ENCODE data around the gene TSC2.

Gene TSC2

DNA sequence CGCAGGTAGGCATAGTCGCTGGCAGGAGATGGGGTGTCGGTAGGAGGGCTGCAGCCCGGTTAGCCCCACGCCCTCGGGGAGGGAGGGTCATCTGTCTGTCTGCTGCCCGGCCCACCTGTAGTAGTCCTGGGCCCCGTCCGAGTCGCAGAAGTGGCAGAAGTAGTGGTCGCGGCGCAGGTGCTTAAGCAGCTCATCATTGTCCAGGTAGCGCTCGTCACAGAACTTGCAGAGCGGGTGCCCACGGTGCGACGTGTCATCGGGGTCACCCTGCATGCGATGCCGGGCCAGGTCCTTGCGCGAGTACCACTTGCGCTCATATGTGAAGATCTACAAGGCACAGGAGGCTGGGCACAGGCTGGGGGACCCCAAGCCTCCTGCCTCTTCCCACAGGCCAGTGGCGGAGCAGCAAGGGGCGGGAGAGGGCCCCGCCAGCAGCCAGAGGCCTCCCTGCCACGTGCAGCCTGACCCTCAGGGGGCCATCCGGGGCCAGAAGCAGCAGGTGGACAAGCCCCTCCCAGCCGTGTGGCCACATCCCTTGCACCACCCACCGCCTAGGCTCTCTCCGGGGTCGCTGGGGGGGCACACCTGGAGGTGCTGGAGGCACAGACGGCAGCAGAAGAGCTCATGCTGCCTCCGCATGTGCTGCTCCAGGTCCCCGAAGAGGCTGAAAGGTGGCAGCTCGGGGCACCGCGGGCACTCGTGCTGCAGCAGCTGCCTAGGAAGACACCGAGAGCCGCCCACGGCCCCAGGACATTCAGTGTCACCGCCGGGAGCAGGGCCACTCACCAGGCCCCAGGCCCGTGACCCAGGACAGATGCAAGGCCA lies 45.2 kb upstream of the TSC2 start:
- Histone ChIP-seq H4K8ac (ENCODE audit: low read depth, low read length) (peak overlapping the region; percentile 92), H3K4me3 (ENCODE audit: low read length in 2 of 2) (peak overlapping the region in 1 of 2 donors; percentile 59), H2AK5ac (ENCODE audit: low read depth, low read length) (peak overlapping the region; percentile 35), H2BK120ac (ENCODE audit: low read depth, low read length) (no peak overlapping the region), H3K4me1 (ENCODE audit: control insufficient read depth in 2 of 2, insufficient read depth in 1 of 2, low read depth in 1 of 2, low read length in 2 of 2) (peaks cover 12 to 16% of the 10 kb centered on the region in 2 donors), H3K36me3 (replicated peaks in 1 of 2; ENCODE audit: control insufficient read depth in 2 of 2, insufficient read depth in 2 of 2, low read length in 2 of 2) (peaks cover 39 to 69% of the 10 kb centered on the region in 2 donors), H3K4me2 (ENCODE audit: insufficient read depth, low read length, poor library complexity, severe bottlenecking) (no peak overlapping the region), H3K79me1 (ENCODE audit: low read depth, low read length) (peaks cover 43% of the 10 kb centered on the region), H2AFZ (ENCODE audit: low read length) (no peak overlapping the region), H2BK12ac (ENCODE audit: low read length) (no peak overlapping the region), H2BK5ac (ENCODE audit: low read length) (no peak overlapping the region), H3K27ac (replicated peaks; ENCODE audit: low read length) (no peak overlapping the region), H3K4ac (ENCODE audit: low read length) (no peak overlapping the region), H3K18ac (ENCODE audit: low read length) (peak overlapping the region; percentile 38), H3K14ac (ENCODE audit: low read length) (no peak overlapping the region), H4K91ac (ENCODE audit: low read depth, low read length, poor library complexity) (no peak overlapping the region), H2BK15ac (ENCODE audit: low read length) (no peak overlapping the region), H3K9ac (ENCODE audit: low read depth, low read length, poor library complexity) (no peak overlapping the region), H3K9me3 (replicated peaks in 1 of 2; ENCODE audit: control insufficient read depth in 2 of 2, insufficient read depth in 1 of 2, low read depth in 1 of 2, low read length in 2 of 2) (no peaks in the 10 kb centered on the region), H3K23ac (ENCODE audit: low read depth, low read length, poor library complexity) (peak overlapping the region; percentile 55), H3K27me3 (ENCODE audit: control insufficient read depth in 3 of 3, insufficient read depth in 3 of 3, low read depth in 1 of 3, low read length in 3 of 3) (no peaks in the 10 kb centered on the region)
- no CpG with 5 or more reads among the region's 47 CpGs for whole genome bisulfite sequencing, 2 donors (ENCODE audit: extremely low coverage in 2 of 2, insufficient read length in 2 of 2, insufficient replicate concordance in 1 of 2)
- DNase-seq (ENCODE audit: low spot score) = no peak

- peaks cover 46% of the 10 kb centered on the region for H3K79me1 ChIP-seq (ENCODE audit: low read depth, low read length)
- H4K8ac ChIP-seq (ENCODE audit: low read depth, low read length) = no peak overlapping the region
- H3K36me3 ChIP-seq (replicated peaks in 1 of 2; ENCODE audit: control insufficient read depth in 2 of 2, insufficient read depth in 2 of 2, low read length in 2 of 2) = peaks cover 39 to 69% of the 10 kb centered on the region in 2 donors
- H4K91ac ChIP-seq (ENCODE audit: low read depth, low read length, poor library complexity) = no peak overlapping the region
- H2BK15ac ChIP-seq (ENCODE audit: low read length) = no peak overlapping the region
- no peak overlapping the region for H2AFZ ChIP-seq (ENCODE audit: low read length)
- no peak overlapping the region for H3K4me2 ChIP-seq (ENCODE audit: insufficient read depth, low read length, poor library complexity, severe bottlenecking)
- no CpG with 5 or more reads among the region's 8 CpGs for WGBS, 2 donors (ENCODE audit: extremely low coverage in 2 of 2, insufficient read length in 2 of 2, insufficient replicate concordance in 1 of 2)
- no peaks in the 10 kb centered on the region for H3K27me3 ChIP-seq (ENCODE audit: control insufficient read depth in 3 of 3, insufficient read depth in 3 of 3, low read depth in 1 of 3, low read length in 3 of 3)
- H3K9me3 ChIP-seq (replicated peaks in 1 of 2; ENCODE audit: control insufficient read depth in 2 of 2, insufficient read depth in 1 of 2, low read depth in 1 of 2, low read length in 2 of 2) = no peaks in the 10 kb centered on the region
- no peak for DNase-seq (ENCODE audit: low spot score)
- H3K18ac ChIP-seq (ENCODE audit: low read length) = peak overlapping the region; percentile 57
- H3K27ac ChIP-seq (replicated peaks; ENCODE audit: low read length) = peak overlapping the region; percentile 29
- H3K14ac ChIP-seq (ENCODE audit: low read length) = no peak overlapping the region
- H3K4ac ChIP-seq (ENCODE audit: low read length) = no peak overlapping the region
- peak overlapping the region; percentile 0 for H2AK5ac ChIP-seq (ENCODE audit: low read depth, low read length)
- no peak overlapping the region for H2BK5ac ChIP-seq (ENCODE audit: low read length)
- H2BK120ac ChIP-seq (ENCODE audit: low read depth, low read length) = no peak overlapping the region
- H2BK12ac ChIP-seq (ENCODE audit: low read length) = no peak overlapping the region
- H3K4me3 ChIP-seq (ENCODE audit: low read length in 2 of 2) = peak overlapping the region in 1 of 2 donors; percentile 8
- no peak overlapping the region for H3K9ac ChIP-seq (ENCODE audit: low read depth, low read length, poor library complexity)
- H3K23ac ChIP-seq (ENCODE audit: low read depth, low read length, poor library complexity) = peak overlapping the region; percentile 70
- H3K4me1 ChIP-seq (ENCODE audit: control insufficient read depth in 2 of 2, insufficient read depth in 1 of 2, low read depth in 1 of 2, low read length in 2 of 2) = peaks cover 17 to 21% of the 10 kb centered on the region in 2 donors
Observed at GRCh38 chr16:2003231-2003826, 44.5 kb upstream of the TSC2 start.

GRCh38 chr16:2003827-2004641 lies 43.8 kb upstream of the TSC2 start:
- H3K9ac ChIP-seq (ENCODE audit: low read depth, low read length, poor library complexity) = peak overlapping the region; percentile 86
- no peak overlapping the region for H3K4ac ChIP-seq (ENCODE audit: low read length)
- no peak overlapping the region for H4K8ac ChIP-seq (ENCODE audit: low read depth, low read length)
- H2BK120ac ChIP-seq (ENCODE audit: low read depth, low read length) = peak overlapping the region; percentile 97
- no CpG with 5 or more reads among the region's 36 CpGs for WGBS, 2 donors (ENCODE audit: extremely low coverage in 2 of 2, insufficient read length in 2 of 2, insufficient replicate concordance in 1 of 2)
- H3K14ac ChIP-seq (ENCODE audit: low read length) = peak overlapping the region; percentile 89
- peak; percentile 93 for DNase-seq (ENCODE audit: low spot score)
- H2AK5ac ChIP-seq (ENCODE audit: low read depth, low read length) = peak overlapping the region; percentile 99
- H2BK15ac ChIP-seq (ENCODE audit: low read length) = peak overlapping the region; percentile 65
- peaks cover 49% of the 10 kb centered on the region for H3K79me1 ChIP-seq (ENCODE audit: low read depth, low read length)
- peaks cover 23 to 28% of the 10 kb centered on the region in 2 donors for H3K4me1 ChIP-seq (ENCODE audit: control insufficient read depth in 2 of 2, insufficient read depth in 1 of 2, low read depth in 1 of 2, low read length in 2 of 2)
- H3K27ac ChIP-seq (replicated peaks; ENCODE audit: low read length) = peak overlapping the region; percentile 81
- H3K36me3 ChIP-seq (replicated peaks in 1 of 2; ENCODE audit: control insufficient read depth in 2 of 2, insufficient read depth in 2 of 2, low read length in 2 of 2) = peaks cover 36 to 66% of the 10 kb centered on the region in 2 donors
- peak overlapping the region; percentile 94 for H2BK5ac ChIP-seq (ENCODE audit: low read length)
- peak overlapping the region; percentile 70 for H3K23ac ChIP-seq (ENCODE audit: low read depth, low read length, poor library complexity)
- H3K4me3 ChIP-seq (ENCODE audit: low read length in 2 of 2) = peak overlapping the region; percentile 8 to 43
- H2AFZ ChIP-seq (ENCODE audit: low read length) = peak overlapping the region; percentile 44
- H3K4me2 ChIP-seq (ENCODE audit: insufficient read depth, low read length, poor library complexity, severe bottlenecking) = peak overlapping the region; percentile 67
- H4K91ac ChIP-seq (ENCODE audit: low read depth, low read length, poor library complexity) = peak overlapping the region; percentile 53
- peak overlapping the region; percentile 58 for H2BK12ac ChIP-seq (ENCODE audit: low read length)
- H3K9me3 ChIP-seq (replicated peaks in 1 of 2; ENCODE audit: control insufficient read depth in 2 of 2, insufficient read depth in 1 of 2, low read depth in 1 of 2, low read length in 2 of 2) = no peaks in the 10 kb centered on the region
- no peaks in the 10 kb centered on the region for H3K27me3 ChIP-seq (ENCODE audit: control insufficient read depth in 3 of 3, insufficient read depth in 3 of 3, low read depth in 1 of 3, low read length in 3 of 3)
- peak overlapping the region; percentile 95 for H3K18ac ChIP-seq (ENCODE audit: low read length)
